RWPE2 (cell line): ENCODE measurements around the gene KEL.

Source experiments
- ATAC-seq: fragments of 200-7000 bp; cut with Tn5 transposase; 3 replicates; pipeline ENCODE4 v1.9.1; 2021; ENCODE audit warnings: low read depth
- DNase-seq: peaks from one replicate; pipeline ENCODE4 v3.0.0-alpha.2; 2020; ENCODE audit warnings: low spot score
- H3K27ac ChIP-seq: fragments of 450-650 bp; 2 replicates; pipeline ENCODE4 v1.5.1; 2017; ENCODE audit warnings: mild to moderate bottlenecking; ENCODE audit not compliant: poor library complexity, severe bottlenecking
- H3K27me3 ChIP-seq: fragments of 250-450 bp; sonication (Bioruptor Pico); 2 replicates; pipeline ENCODE4 v1.5.1; 2021; ENCODE audit warnings: mild to moderate bottlenecking, moderate library complexity; ENCODE audit not compliant: insufficient read depth, poor library complexity, severe bottlenecking
- H3K36me3 ChIP-seq: fragments of 250-450 bp; sonication (Bioruptor Pico); 2 replicates; pipeline ENCODE4 v1.5.1; 2020; ENCODE audit warnings: low read depth, mild to moderate bottlenecking, moderate library complexity
- H3K4me1 ChIP-seq: fragments of 250-450 bp; sonication (Bioruptor Pico); 2 replicates; pipeline ENCODE4 v1.5.1; 2021; ENCODE audit warnings: mild to moderate bottlenecking, moderate library complexity; ENCODE audit not compliant: insufficient read depth, poor library complexity, severe bottlenecking
- H3K4me3 ChIP-seq: fragments of 250-450 bp; sonication (Bioruptor Pico); 2 replicates; pipeline ENCODE4 v1.5.1; 2021; ENCODE audit warnings: mild to moderate bottlenecking, moderate library complexity; ENCODE audit not compliant: severe bottlenecking
- H3K9me3 ChIP-seq: fragments of 250-450 bp; sonication (Bioruptor Pico); 2 replicates; pipeline ENCODE4 v1.5.1; 2021; ENCODE audit warnings: mild to moderate bottlenecking, moderate library complexity; ENCODE audit not compliant: severe bottlenecking
- CTCF ChIP-seq: fragments of 450-650 bp; IDR thresholded peaks from one replicate; pipeline ENCODE4 v1.5.1; 2017; ENCODE audit warnings: mild to moderate bottlenecking, moderate library complexity; ENCODE audit not compliant: poor library complexity, severe bottlenecking

The KEL gene

GRCh38 chr7:142905759-142906158 lies 56.4 kb downstream of the KEL start:
- ATAC-seq = no peak
- Histone ChIP-seq H3K27ac (no peak overlapping the region), H3K4me3 (no peak overlapping the region), H3K27me3 (no peaks in the 10 kb centered on the region), H3K9me3 (peaks cover 5% of the 10 kb centered on the region), H3K4me1 (no peaks in the 10 kb centered on the region), H3K36me3 (no peaks in the 10 kb centered on the region)
- no peak for TF ChIP-seq CTCF
- no peak for DNase-seq

- TF ChIP-seq CTCF = no peak
- Histone ChIP-seq H3K4me3 (no peak overlapping the region), H3K9me3 (peaks cover 5% of the 10 kb centered on the region), H3K4me1 (no peaks in the 10 kb centered on the region), H3K27ac (no peak overlapping the region), H3K36me3 (no peaks in the 10 kb centered on the region), H3K27me3 (no peaks in the 10 kb centered on the region)
- no peak for DNase-seq
- no peak for ATAC-seq
Measured at GRCh38 chr7:142904128-142904527, 58.0 kb downstream of the KEL start.

- TF ChIP-seq CTCF = no peak
- Histone ChIP-seq H3K4me3 (no peak overlapping the region), H3K27ac (no peak overlapping the region), H3K4me1 (no peaks in the 10 kb centered on the region), H3K9me3 (peaks cover 3% of the 10 kb centered on the region), H3K36me3 (no peaks in the 10 kb centered on the region), H3K27me3 (no peaks in the 10 kb centered on the region)
- no peak for DNase-seq
- ATAC-seq = no peak
Measured at GRCh38 chr7:142901426-142902259, 60.5 kb downstream of the KEL start.

- no peaks in the 10 kb centered on the region for H3K27me3 ChIP-seq
- H3K4me1 ChIP-seq = no peaks in the 10 kb centered on the region
- H3K27ac ChIP-seq = no peak overlapping the region
- ATAC-seq (no peak), DNase-seq (no peak)
- H3K9me3 ChIP-seq = no peaks in the 10 kb centered on the region
- no peak overlapping the region for H3K4me3 ChIP-seq
- H3K36me3 ChIP-seq = no peaks in the 10 kb centered on the region
- no peak for TF ChIP-seq CTCF
Measured at GRCh38 chr7:142899661-142900060, 62.5 kb downstream of the KEL start.
